Esophagus squamous epithelium (tissue), 5 donors: Measurements from ENCODE around the gene DTNA. TPM values are rescaled to one million over a fixed set of nuclear protein-coding genes. Genes with fewer than 3 reads are reported as not detected.
"Not testable (repeated sequence)": the region's sequence is repeated elsewhere in the genome, so short reads cannot be mapped to it uniquely, and the experiment has no call there.

Experiments
- DNase-seq: peaks from one replicate; lab custom pipeline; 2025; lab: John Stamatoyannopoulos, UW
- H3K27ac ChIP-seq, 4 donors: fragments of 200-600 bp; sonication (generic); one replicate each; pipeline ENCODE4 v1.5.1; 2016 to 2019; ENCODE audit warnings: mild to moderate bottlenecking in 1 of 4
- H3K27me3 ChIP-seq, 4 donors: fragments of 200-600 bp; sonication (generic); 1 replicate in 3 of 4; 2 replicates in 1 of 4; pipeline versions ENCODE4 v1.5.1 to v1.6.0; 2017 to 2021; ENCODE audit warnings: antibody characterized with exemption in 1 of 4
- H3K36me3 ChIP-seq, 3 donors: fragments of 200-600 bp; sonication (generic); one replicate each; pipeline ENCODE4 v1.5.1; 2016 to 2019
- H3K4me1 ChIP-seq, 3 donors: fragments of 200-600 bp; sonication (generic); one replicate each; pipeline ENCODE4 v1.5.1; 2017 to 2019
- H3K4me3 ChIP-seq, 4 donors: fragments of 200-600 bp; sonication (generic); 1 replicate in 3 of 4; 2 replicates in 1 of 4; pipeline ENCODE4 v1.5.1; 2016 to 2019; ENCODE audit warnings: mild to moderate bottlenecking in 2 of 4, moderate library complexity in 1 of 4
- H3K9me3 ChIP-seq, 3 donors: fragments of 200-600 bp; sonication (generic); one replicate each; pipeline ENCODE4 v1.5.1; 2016 to 2019
- CTCF ChIP-seq, 6 experiments: fragments of 450-650 bp in 4 of 6; fragments of 200-600 bp in 2 of 6; sonication (generic) in 2 of 6; IDR thresholded peaks; one replicate each; pipeline ENCODE4 v1.5.1; 2016 to 2019; ENCODE audit warnings: antibody characterized with exemption in 6 of 6, mild to moderate bottlenecking in 4 of 6, moderate library complexity in 4 of 6
- POLR2A ChIP-seq, 4 donors: fragments of 450-650 bp; IDR thresholded peaks; one replicate each; pipeline ENCODE4 v1.6.1; 2017; ENCODE audit warnings: antibody characterized with exemption in 4 of 4, mild to moderate bottlenecking in 4 of 4, moderate library complexity in 3 of 4
- WGBS, 2 donors: methylation state at CpG; one replicate each; pipeline ENCODE4 v1.1.5; 2018; 5-methylcytosine and 5-hydroxymethylcytosine counted together
- intact Hi-C: fragments of 100-400 bp; cut with DNase I; formaldehyde crosslinking; loops from one replicate; pipeline ENCODE4 v1.15.0; 2022
- total RNA-seq, 4 donors: library from RNA; depleted of rRNA; stranded (reverse); fragments of >200 nt; gene quantifications; one replicate each; pipeline ENCODE4 v1.1.0, GENCODE V29; 2016
- donor health status: DM: yes; HTN: yes; CAD: no.

The DTNA gene
- total RNA-seq, 4 donors from 2014 or later, result 1.7 to 75.0 (median 17.2) TPM

DNA sequence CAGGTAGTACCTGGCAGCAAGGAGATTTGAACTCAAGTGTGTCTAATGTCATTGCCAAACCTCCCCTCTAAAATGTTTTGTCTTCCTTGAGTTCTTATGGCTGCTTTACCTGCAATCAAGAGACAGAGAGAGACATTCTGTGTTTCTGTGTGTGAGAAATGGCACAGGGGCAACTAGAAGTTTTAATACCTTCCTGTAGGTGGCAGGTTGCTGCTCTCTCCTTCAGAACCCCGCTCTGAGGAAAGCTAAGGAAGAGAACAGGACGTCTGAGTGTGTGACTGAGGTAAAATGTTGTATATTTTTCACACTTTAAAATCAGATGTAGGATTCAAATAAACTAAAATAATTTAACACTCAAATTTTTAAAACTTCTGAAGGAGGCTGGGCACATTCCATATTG, 19.2 kb downstream of the DTNA start:
- Histone ChIP-seq H3K4me1 (peaks cover 0 to 4% (median 0%) of the 10 kb centered on the region in 3 donors), H3K27me3 (no peaks in the 10 kb centered on the region), H3K27ac (peak overlapping the region; percentile 8 to 79 (median 66)), H3K4me3 (no peak overlapping the region), H3K9me3 (no peaks in the 10 kb centered on the region), H3K36me3 (no peaks in the 10 kb centered on the region)
- DNase-seq, result no peak
- 21 to 24% methylated on average over 2 of the region's 2 CpGs for WGBS, 2 donors
- intact Hi-C loops, result no loop called here
- TF ChIP-seq POLR2A (IDR thresholded peaks at IDR 0.05), result no peak
- TF ChIP-seq CTCF (IDR thresholded peaks at IDR 0.05), result peak in 5 of 6 experiments; percentile 15 to 45 (median 27)

DNA sequence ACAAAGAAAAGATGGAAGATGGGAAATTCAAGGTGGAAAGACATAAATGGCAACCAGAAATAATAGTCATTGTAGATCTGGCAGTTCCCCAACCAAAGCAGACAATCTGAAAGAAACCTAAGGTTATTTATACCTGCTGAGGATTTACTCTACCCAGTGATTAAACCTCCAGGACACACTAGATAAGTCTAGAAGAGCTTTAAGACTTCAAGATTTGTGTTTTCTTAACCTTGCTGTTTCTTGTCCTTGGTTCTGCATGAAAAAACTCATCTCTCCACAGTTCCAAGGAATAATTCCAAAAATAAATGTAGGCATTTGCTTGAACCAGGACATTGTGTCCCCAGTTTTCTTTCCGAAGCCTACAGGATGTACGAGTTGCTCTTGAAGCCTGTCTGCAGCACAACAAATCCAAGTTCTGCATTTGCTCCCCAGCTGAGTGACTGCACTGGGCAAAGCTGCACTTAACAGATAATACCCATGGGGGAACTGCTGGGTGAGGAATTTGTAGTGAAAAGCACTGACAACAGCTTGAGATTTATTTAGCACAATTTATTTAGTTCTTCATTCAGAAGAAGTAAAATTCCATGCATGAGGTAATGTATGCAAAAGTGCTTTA, 19.8 kb downstream of the DTNA start:
- no peak for TF ChIP-seq POLR2A (IDR thresholded peaks at IDR 0.05)
- no peak for TF ChIP-seq CTCF (IDR thresholded peaks at IDR 0.05)
- peak overlapping the region; percentile 8 to 79 (median 70) for H3K27ac ChIP-seq
- WGBS, 2 donors, result 38 to 45% methylated on average over 2 of the region's 2 CpGs
- no peak for DNase-seq
- H3K4me1 ChIP-seq, result peaks cover 0 to 4% (median 0%) of the 10 kb centered on the region in 3 donors
- no peak overlapping the region for H3K4me3 ChIP-seq
- no peaks in the 10 kb centered on the region for H3K9me3 ChIP-seq
- no peaks in the 10 kb centered on the region for H3K36me3 ChIP-seq
- intact Hi-C loops, result no loop called here
- no peaks in the 10 kb centered on the region for H3K27me3 ChIP-seq

DNA sequence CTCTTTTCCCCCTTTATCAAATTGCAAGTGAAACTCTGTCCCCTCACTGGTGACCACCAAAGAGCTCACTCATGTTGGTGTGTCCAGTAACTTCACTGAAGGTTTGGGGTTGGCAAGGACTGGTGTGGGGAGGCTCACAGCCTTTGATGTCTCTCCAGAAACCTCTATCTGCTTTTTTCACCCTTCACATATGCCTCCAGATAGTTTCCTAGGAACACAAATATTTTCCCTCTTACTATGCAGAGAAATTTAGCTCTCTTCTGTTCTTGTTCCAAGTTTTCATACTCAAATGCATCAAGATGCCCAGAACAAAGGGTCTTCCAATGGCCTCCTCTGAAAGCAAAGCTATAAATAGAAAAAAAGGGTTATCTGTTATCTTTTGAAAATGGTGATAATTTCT, 20.7 kb downstream of the DTNA start:
- no peaks in the 10 kb centered on the region for H3K27me3 ChIP-seq
- DNase-seq, result no peak
- peaks cover 0 to 4% (median 0%) of the 10 kb centered on the region in 3 donors for H3K4me1 ChIP-seq
- TF ChIP-seq CTCF (IDR thresholded peaks at IDR 0.05) (no peak), POLR2A (IDR thresholded peaks at IDR 0.05) (no peak)
- H3K27ac ChIP-seq, result peak overlapping the region; percentile 15 to 79 (median 64)
- no peaks in the 10 kb centered on the region for H3K9me3 ChIP-seq
- no peak overlapping the region for H3K4me3 ChIP-seq
- H3K36me3 ChIP-seq, result no peaks in the 10 kb centered on the region
- intact Hi-C loops, result no loop called here

DNA sequence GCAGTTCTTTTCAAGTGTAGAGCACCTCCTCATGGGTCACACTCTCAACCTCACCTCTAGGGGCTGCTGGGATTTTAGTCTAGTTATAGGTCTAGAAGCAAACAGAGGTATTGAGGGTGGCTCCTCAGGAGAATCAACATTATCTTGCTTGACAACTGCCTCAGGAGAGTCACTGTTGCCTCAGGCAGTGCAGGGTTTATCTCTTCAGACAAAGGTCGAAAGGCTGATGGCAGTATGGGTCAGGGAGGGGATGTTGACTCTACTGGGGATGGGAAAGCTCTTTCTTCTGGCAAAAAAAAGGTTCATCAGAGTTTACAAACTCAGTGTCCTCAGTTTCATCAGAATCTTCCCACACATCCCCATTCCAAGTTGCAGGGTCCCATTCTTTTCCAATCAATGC, 24.0 kb downstream of the DTNA start:
- TF ChIP-seq CTCF (IDR thresholded peaks at IDR 0.05) (no peak), POLR2A (IDR thresholded peaks at IDR 0.05) (no peak)
- Histone ChIP-seq H3K9me3 (no peaks in the 10 kb centered on the region), H3K4me1 (peaks cover 0 to 12% (median 9%) of the 10 kb centered on the region in 3 donors), H3K4me3 (no peak overlapping the region), H3K27me3 (no peaks in the 10 kb centered on the region), H3K27ac (no peak overlapping the region), H3K36me3 (no peaks in the 10 kb centered on the region)
- WGBS, 2 donors, result 40 to 60% methylated on average over 1 of the region's 1 CpG
- no peak for DNase-seq
- intact Hi-C loops, result no loop called here

- H3K36me3 ChIP-seq, H3K9me3 ChIP-seq, H3K4me3 ChIP-seq, intact Hi-C loops, H3K27ac ChIP-seq, H3K27me3 ChIP-seq, DNase-seq: not testable (repeated sequence)
- H3K4me1 ChIP-seq, result peaks cover 0 to 12% (median 9%) of the 10 kb centered on the region in 3 donors
These were observed 24.4 kb downstream of the DTNA start for GRCh38 chr18:34734526-34734925.
